ENCODE measurements around the gene ROBO3.

Gene ROBO3

GRCh38 chr11:124846070-124846673 is 19.1 kb upstream of the ROBO3 start:
- no peak for DNase-seq

GRCh38 chr11:124859171-124859570 is 6.1 kb upstream of the ROBO3 start:
- DNase-seq = no peak

GRCh38 chr11:124861670-124862069 is 3.6 kb upstream of the ROBO3 start:
- DNase-seq = no peak

- DNase-seq = no peak
These were observed 2.0 kb upstream of the ROBO3 start for GRCh38 chr11:124863137-124863825.

- DNase-seq = no peak
These were observed 1.4 kb upstream of the ROBO3 start for GRCh38 chr11:124863826-124864165.

- DNase-seq = no peak
These were observed 898 bp upstream of the ROBO3 start for GRCh38 chr11:124864176-124864891.

- DNase-seq = no peak
These were observed 396 bp upstream of the ROBO3 start for GRCh38 chr11:124864892-124865180.

GRCh38 chr11:124865902-124866851 is 945 bp downstream of the ROBO3 start:
- peak; percentile 48 for DNase-seq

GRCh38 chr11:124867700-124868099 is 2.5 kb downstream of the ROBO3 start:
- peak; percentile 35 for DNase-seq

GRCh38 chr11:124868331-124869274 is 3.4 kb downstream of the ROBO3 start:
- no peak for DNase-seq

GRCh38 chr11:124869331-124869730 is 4.1 kb downstream of the ROBO3 start:
- no peak for DNase-seq

GRCh38 chr11:124869856-124870387 is 4.7 kb downstream of the ROBO3 start:
- no peak for DNase-seq

GRCh38 chr11:124870430-124870829 is 5.2 kb downstream of the ROBO3 start:
- no peak for DNase-seq

GRCh38 chr11:124872280-124872679 is 7.0 kb downstream of the ROBO3 start:
- no peak for DNase-seq

GRCh38 chr11:124872741-124873140 is 7.5 kb downstream of the ROBO3 start:
- DNase-seq = no peak

GRCh38 chr11:124873951-124874350 is 8.7 kb downstream of the ROBO3 start:
- no peak for DNase-seq

GRCh38 chr11:124874571-124875255 is 9.5 kb downstream of the ROBO3 start:
- no peak for DNase-seq

GRCh38 chr11:124875401-124875800 is 10.2 kb downstream of the ROBO3 start:
- no peak for DNase-seq

- DNase-seq = peak; percentile 81
These were observed 10.9 kb downstream of the ROBO3 start for GRCh38 chr11:124875943-124876817.

Data from activated CD4-positive, alpha-beta T cell treated with anti-CD3 and anti-CD28 coated beads, Interleukin-10, Interleukin-2, amounts not matched to agents 100 ng/mL and 50 ng/mL, durations not matched to agents 16 hours and 8 hours (primary cell).